ENCODE measurements around the gene DOLK. TPM values are rescaled to one million over a fixed set of nuclear protein-coding genes. Genes with fewer than 3 reads are reported as not detected.

DOLK gene
- total RNA-seq, 1 experiment from 2014 or later = 14.8 TPM

DNA sequence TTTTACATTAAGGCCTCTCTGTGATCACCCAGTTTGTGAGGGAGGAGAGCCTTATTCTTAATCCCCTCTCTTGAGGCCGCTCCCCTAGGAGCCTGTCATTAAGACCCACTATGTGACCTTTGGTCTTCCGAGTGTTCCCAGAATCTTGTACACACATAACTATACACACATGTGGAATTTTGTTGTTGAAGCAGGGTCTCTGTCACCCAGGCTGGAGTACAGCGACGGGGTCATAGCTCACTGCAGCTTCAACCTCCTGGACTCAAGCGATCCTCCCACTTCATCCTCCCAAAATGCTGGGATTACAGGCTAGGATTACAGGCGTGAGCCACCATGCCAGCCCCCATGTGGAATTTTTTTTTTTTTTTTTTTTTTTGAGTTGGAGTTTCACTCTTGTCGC, 41.4 kb downstream of the DOLK start:
- H3K9me3 Mint-ChIP-seq = no peaks in the 10 kb centered on the region
- H3K27me3 Mint-ChIP-seq (ENCODE audit: low read depth) = no peaks in the 10 kb centered on the region; the same call in 1 of the 2 replicates
- H3K4me1 Mint-ChIP-seq = peaks cover under 1% of the 10 kb centered on the region
- ChIA-PET CTCF (interaction anchor here (0.6 to 1.0 kb wide), 2 partner anchors 26 kb away, joined by 3 read pairs; no protein-coding TSS in a partner anchor), POLR2A (interaction anchor here (0.7 kb wide), 1 partner anchor 202 kb away, joined by 3 read pairs; no protein-coding TSS in a partner anchor)
- H3K4me3 Mint-ChIP-seq = no peak overlapping the region
- ATAC-seq = no peak
- peak overlapping the region; percentile 74; the same call in 1 of the 2 replicates for H3K27ac Mint-ChIP-seq
- H3K36me3 Mint-ChIP-seq = peaks cover 31% of the 10 kb centered on the region
- no peak for DNase-seq (ENCODE audit: low spot score)
- TF ChIP-seq, protein P1, sequence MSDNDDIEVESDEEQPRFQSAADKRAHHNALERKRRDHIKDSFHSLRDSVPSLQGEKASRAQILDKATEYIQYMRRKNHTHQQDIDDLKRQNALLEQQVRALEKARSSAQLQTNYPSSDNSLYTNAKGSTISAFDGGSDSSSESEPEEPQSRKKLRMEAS (CRISPR knock-in tag; IDR thresholded peaks at IDR 0.05) = no peak
- TF ChIP-seq HMGA2 (CRISPR knock-in tag; IDR thresholded peaks at IDR 0.05) (no peak), TP53 (CRISPR knock-in tag; IDR thresholded peaks at IDR 0.05) (no peak), FOXK1 (CRISPR knock-in tag; IDR thresholded peaks at IDR 0.05) (no peak), NFYB (CRISPR knock-in tag; conservative IDR thresholded peaks at IDR 0.05; ENCODE audit: low read depth) (no peak), KAT7 (CRISPR knock-in tag; IDR thresholded peaks at IDR 0.05; ENCODE audit: borderline replicate concordance) (no peak), ZNF317 (CRISPR knock-in tag; IDR thresholded peaks at IDR 0.05; ENCODE audit: borderline replicate concordance, low read depth) (no peak)
- TF ChIP-seq, protein P2, sequence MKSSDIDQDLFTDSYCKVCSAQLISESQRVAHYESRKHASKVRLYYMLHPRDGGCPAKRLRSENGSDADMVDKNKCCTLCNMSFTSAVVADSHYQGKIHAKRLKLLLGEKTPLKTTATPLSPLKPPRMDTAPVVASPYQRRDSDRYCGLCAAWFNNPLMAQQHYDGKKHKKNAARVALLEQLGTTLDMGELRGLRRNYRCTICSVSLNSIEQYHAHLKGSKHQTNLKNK (CRISPR knock-in tag; IDR thresholded peaks at IDR 0.05) = no peak
- TF ChIP-seq, protein P3, sequence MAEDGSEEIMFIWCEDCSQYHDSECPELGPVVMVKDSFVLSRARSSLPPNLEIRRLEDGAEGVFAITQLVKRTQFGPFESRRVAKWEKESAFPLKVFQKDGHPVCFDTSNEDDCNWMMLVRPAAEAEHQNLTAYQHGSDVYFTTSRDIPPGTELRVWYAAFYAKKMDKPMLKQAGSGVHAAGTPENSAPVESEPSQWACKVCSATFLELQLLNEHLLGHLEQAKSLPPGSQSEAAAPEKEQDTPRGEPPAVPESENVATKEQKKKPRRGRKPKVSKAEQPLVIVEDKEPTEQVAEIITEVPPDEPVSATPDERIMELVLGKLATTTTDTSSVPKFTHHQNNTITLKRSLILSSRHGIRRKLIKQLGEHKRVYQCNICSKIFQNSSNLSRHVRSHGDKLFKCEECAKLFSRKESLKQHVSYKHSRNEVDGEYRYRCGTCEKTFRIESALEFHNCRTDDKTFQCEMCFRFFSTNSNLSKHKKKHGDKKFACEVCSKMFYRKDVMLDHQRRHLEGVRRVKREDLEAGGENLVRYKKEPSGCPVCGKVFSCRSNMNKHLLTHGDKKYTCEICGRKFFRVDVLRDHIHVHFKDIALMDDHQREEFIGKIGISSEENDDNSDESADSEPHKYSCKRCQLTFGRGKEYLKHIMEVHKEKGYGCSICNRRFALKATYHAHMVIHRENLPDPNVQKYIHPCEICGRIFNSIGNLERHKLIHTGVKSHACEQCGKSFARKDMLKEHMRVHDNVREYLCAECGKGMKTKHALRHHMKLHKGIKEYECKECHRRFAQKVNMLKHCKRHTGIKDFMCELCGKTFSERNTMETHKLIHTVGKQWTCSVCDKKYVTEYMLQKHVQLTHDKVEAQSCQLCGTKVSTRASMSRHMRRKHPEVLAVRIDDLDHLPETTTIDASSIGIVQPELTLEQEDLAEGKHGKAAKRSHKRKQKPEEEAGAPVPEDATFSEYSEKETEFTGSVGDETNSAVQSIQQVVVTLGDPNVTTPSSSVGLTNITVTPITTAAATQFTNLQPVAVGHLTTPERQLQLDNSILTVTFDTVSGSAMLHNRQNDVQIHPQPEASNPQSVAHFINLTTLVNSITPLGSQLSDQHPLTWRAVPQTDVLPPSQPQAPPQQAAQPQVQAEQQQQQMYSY (CRISPR knock-in tag; IDR thresholded peaks at IDR 0.05) = no peak
- TF ChIP-seq, protein P4, sequence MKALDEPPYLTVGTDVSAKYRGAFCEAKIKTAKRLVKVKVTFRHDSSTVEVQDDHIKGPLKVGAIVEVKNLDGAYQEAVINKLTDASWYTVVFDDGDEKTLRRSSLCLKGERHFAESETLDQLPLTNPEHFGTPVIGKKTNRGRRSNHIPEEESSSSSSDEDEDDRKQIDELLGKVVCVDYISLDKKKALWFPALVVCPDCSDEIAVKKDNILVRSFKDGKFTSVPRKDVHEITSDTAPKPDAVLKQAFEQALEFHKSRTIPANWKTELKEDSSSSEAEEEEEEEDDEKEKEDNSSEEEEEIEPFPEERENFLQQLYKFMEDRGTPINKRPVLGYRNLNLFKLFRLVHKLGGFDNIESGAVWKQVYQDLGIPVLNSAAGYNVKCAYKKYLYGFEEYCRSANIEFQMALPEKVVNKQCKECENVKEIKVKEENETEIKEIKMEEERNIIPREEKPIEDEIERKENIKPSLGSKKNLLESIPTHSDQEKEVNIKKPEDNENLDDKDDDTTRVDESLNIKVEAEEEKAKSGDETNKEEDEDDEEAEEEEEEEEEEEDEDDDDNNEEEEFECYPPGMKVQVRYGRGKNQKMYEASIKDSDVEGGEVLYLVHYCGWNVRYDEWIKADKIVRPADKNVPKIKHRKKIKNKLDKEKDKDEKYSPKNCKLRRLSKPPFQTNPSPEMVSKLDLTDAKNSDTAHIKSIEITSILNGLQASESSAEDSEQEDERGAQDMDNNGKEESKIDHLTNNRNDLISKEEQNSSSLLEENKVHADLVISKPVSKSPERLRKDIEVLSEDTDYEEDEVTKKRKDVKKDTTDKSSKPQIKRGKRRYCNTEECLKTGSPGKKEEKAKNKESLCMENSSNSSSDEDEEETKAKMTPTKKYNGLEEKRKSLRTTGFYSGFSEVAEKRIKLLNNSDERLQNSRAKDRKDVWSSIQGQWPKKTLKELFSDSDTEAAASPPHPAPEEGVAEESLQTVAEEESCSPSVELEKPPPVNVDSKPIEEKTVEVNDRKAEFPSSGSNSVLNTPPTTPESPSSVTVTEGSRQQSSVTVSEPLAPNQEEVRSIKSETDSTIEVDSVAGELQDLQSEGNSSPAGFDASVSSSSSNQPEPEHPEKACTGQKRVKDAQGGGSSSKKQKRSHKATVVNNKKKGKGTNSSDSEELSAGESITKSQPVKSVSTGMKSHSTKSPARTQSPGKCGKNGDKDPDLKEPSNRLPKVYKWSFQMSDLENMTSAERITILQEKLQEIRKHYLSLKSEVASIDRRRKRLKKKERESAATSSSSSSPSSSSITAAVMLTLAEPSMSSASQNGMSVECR (CRISPR knock-in tag; IDR thresholded peaks at IDR 0.05; ENCODE audit: borderline replicate concordance) = no peak
- TF ChIP-seq, protein P5, sequence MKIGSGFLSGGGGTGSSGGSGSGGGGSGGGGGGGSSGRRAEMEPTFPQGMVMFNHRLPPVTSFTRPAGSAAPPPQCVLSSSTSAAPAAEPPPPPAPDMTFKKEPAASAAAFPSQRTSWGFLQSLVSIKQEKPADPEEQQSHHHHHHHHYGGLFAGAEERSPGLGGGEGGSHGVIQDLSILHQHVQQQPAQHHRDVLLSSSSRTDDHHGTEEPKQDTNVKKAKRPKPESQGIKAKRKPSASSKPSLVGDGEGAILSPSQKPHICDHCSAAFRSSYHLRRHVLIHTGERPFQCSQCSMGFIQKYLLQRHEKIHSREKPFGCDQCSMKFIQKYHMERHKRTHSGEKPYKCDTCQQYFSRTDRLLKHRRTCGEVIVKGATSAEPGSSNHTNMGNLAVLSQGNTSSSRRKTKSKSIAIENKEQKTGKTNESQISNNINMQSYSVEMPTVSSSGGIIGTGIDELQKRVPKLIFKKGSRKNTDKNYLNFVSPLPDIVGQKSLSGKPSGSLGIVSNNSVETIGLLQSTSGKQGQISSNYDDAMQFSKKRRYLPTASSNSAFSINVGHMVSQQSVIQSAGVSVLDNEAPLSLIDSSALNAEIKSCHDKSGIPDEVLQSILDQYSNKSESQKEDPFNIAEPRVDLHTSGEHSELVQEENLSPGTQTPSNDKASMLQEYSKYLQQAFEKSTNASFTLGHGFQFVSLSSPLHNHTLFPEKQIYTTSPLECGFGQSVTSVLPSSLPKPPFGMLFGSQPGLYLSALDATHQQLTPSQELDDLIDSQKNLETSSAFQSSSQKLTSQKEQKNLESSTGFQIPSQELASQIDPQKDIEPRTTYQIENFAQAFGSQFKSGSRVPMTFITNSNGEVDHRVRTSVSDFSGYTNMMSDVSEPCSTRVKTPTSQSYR (CRISPR knock-in tag; IDR thresholded peaks at IDR 0.05) = no peak
- TF ChIP-seq, protein P6, sequence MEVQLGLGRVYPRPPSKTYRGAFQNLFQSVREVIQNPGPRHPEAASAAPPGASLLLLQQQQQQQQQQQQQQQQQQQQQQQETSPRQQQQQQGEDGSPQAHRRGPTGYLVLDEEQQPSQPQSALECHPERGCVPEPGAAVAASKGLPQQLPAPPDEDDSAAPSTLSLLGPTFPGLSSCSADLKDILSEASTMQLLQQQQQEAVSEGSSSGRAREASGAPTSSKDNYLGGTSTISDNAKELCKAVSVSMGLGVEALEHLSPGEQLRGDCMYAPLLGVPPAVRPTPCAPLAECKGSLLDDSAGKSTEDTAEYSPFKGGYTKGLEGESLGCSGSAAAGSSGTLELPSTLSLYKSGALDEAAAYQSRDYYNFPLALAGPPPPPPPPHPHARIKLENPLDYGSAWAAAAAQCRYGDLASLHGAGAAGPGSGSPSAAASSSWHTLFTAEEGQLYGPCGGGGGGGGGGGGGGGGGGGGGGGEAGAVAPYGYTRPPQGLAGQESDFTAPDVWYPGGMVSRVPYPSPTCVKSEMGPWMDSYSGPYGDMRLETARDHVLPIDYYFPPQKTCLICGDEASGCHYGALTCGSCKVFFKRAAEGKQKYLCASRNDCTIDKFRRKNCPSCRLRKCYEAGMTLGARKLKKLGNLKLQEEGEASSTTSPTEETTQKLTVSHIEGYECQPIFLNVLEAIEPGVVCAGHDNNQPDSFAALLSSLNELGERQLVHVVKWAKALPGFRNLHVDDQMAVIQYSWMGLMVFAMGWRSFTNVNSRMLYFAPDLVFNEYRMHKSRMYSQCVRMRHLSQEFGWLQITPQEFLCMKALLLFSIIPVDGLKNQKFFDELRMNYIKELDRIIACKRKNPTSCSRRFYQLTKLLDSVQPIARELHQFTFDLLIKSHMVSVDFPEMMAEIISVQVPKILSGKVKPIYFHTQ (CRISPR knock-in tag; IDR thresholded peaks at IDR 0.05) = no peak
